ENCODE measurements around the gene SLIT3.
"Not testable (repeated sequence)": the region's sequence is repeated elsewhere in the genome, so short reads cannot be mapped to it uniquely, and the experiment has no call there.

The SLIT3 gene

GRCh38 chr5:169132302-169132660 is 168.7 kb downstream of the SLIT3 start:
- no peak for DNase-seq
- in situ Hi-C loops (cut with HindIII; ENCODE audit: low pct_ligation_motif_present, low pct_unique_long_range_greater_than_20kb, low sequenced_read_pairs): no loop called here

GRCh38 chr5:169131616-169132301 is 169.2 kb downstream of the SLIT3 start:
- in situ Hi-C loops (cut with HindIII; ENCODE audit: low pct_ligation_motif_present, low pct_unique_long_range_greater_than_20kb, low sequenced_read_pairs): no loop called here
- DNase-seq: no peak

DNA sequence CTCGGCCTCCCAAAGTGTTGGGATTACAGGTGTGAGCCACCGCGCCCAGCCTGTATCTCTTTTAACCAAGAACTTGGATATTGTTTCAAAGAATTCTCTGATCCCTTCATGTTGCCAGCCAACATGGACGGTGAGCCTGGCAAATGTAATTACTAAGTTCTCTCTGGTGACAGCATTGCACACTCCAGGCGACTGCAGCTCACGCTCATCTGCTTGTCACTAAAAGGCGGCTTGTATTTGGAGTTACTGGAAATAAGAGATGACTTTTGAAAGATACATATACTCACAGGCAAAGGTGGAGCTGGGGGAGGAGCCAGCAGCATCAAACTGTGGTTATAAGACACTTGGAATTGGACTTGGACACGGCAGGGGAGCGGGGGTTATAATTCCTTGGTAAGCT is 172.3 kb downstream of the SLIT3 start:
- DNase-seq: no peak
- in situ Hi-C loops (cut with HindIII; ENCODE audit: low pct_ligation_motif_present, low pct_unique_long_range_greater_than_20kb, low sequenced_read_pairs): no loop called here

DNA sequence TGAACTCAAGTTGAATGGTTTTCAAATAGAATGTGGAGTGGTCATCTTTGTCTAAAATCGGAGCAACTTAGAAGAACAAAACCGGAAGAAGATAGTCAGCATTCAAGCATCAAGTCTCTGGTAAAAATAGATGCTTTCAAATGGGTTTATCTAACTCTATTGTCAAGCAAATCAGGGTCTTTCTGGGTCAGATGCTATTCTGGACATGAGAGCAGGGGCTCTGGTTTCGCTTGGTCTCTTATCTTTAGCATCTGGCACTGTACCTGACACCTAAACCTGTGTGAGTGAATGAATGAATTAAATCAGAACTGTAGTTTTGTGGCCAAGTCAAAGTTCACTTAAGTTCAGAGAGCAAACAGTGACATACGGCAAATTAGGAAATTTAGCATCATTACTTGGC is 173.5 kb downstream of the SLIT3 start:
- DNase-seq: no peak
- in situ Hi-C loops (cut with HindIII; ENCODE audit: low pct_ligation_motif_present, low pct_unique_long_range_greater_than_20kb, low sequenced_read_pairs): no loop called here

GRCh38 chr5:169126481-169127021 is 174.4 kb downstream of the SLIT3 start:
- in situ Hi-C loops (cut with HindIII; ENCODE audit: low pct_ligation_motif_present, low pct_unique_long_range_greater_than_20kb, low sequenced_read_pairs): no loop called here
- no peak for DNase-seq

DNA sequence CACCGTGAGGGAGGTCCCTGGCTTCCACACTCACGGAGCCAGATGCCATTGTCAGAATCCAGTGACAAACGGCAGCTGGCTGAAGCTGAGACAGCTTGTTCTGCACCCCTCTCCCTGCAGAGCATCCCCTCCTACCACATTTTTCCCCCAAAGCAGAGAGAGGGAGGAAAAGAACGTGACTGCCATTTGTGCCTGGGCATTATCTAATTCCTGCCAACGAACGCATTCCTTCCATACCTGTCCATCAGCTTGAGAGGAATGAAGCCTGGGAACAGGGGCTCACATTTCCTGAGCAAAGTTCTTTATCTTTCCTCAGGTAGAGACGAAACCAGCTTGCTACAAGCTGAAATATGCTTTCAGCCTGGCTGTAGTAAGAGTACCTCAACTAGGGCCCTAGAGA is 175.4 kb downstream of the SLIT3 start:
- in situ Hi-C loops (cut with HindIII; ENCODE audit: low pct_ligation_motif_present, low pct_unique_long_range_greater_than_20kb, low sequenced_read_pairs): no loop called here

DNA sequence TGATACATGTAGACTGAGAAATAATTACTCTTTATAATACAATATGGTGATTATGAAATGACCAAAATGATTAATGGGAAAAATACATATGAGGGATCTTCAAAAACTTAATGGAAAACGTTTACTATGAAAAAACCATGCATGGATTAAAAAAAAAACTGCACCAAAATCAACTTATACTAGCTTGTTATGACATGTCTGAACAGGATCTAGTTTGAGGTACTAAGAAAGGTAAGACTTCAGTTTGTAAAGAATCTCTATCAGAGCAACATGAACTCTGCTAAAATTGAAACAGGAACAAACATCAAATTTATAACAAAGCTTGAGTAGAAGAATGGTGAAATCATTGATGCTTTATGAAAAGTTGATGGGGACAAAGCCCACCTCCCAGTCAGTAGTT is 178.0 kb downstream of the SLIT3 start:
- no peak for DNase-seq
- in situ Hi-C loops (cut with HindIII; ENCODE audit: low pct_ligation_motif_present, low pct_unique_long_range_greater_than_20kb, low sequenced_read_pairs): no loop called here

More for the DNA sequence above, 175.4 kb downstream of the SLIT3 start:
- DNase-seq: no peak

DNA sequence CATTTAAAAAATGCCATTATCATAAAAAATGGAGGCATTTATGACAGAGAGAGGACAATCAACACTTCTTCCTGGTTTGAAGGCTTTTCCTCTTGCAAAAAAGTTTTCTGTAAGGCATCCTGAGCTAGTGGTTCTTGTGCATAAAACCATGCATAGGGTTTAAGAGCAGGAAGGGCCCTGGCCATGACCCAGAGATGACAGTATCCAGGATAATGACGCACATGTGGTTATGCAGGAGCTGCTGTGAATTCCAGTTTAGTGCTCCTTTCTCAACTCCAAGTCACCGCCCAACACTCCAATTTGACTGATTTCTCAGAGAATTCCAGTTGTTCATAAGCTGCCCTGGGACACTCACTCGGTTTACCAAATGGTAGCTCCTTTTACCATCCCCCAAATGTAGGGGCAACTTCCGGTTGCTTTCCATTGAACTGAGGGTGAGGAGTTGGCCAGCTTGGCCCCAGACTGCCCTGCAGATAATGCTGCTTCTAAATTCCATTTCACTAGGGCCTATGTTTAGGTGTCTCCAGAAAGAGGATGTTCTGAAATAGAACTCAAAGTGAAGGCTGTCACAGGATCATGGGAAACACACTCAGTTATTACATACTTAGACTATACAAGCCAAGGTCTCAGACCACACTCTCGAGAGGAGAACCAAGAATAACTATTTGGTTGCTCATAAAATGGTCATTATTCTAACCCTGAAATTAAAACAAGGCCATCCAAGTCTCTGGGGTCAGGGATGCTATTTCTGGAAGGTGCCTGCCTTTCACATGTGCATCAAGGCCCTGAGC is 179.1 kb downstream of the SLIT3 start:
- no peak for DNase-seq
- in situ Hi-C loops (cut with HindIII; ENCODE audit: low pct_ligation_motif_present, low pct_unique_long_range_greater_than_20kb, low sequenced_read_pairs): no loop called here

DNA sequence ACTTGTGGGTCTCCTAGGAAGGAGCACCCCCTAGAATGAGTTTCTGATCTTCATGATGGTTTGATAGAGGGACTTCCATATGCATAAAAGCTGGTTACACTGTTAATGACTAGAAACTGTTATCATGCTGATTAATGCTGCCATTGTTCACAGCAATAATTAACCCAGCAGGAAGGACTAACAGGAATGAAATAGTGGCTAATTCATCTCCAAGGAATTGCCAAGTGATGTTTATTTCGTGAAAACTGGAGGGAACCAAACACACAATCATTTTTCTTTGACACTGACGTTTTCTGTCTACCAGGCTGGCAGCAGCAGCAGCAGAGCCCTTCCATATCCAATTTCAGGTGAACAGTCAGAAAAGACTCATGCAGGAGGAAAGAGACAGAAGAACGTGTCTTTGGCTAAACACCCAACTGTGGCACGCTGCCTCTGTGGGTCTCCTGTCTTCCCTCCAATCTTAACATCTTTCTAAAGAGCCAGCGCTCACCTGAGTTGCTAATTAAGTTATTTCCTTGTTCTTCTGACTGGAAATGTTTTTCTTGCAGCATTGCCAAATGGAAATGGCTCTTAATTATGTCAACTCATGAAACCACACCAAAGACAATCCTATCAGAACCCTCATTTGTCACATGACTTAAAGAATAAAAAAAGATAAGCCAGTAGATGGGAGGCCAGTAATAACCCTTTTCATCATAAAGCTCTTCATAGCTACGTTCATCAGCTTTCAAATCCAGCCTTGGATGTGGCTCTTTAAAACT is 181.5 kb downstream of the SLIT3 start:
- in situ Hi-C loops (cut with HindIII; ENCODE audit: low pct_ligation_motif_present, low pct_unique_long_range_greater_than_20kb, low sequenced_read_pairs): no loop called here
- DNase-seq: no peak

- in situ Hi-C loops (cut with HindIII; ENCODE audit: low pct_ligation_motif_present, low pct_unique_long_range_greater_than_20kb, low sequenced_read_pairs): no loop called here
- no peak for DNase-seq
These were observed 183.9 kb downstream of the SLIT3 start for GRCh38 chr5:169116961-169117461.

GRCh38 chr5:169115461-169116124 is 185.3 kb downstream of the SLIT3 start:
- no peak for DNase-seq
- in situ Hi-C loops (cut with HindIII; ENCODE audit: low pct_ligation_motif_present, low pct_unique_long_range_greater_than_20kb, low sequenced_read_pairs): no loop called here

DNA sequence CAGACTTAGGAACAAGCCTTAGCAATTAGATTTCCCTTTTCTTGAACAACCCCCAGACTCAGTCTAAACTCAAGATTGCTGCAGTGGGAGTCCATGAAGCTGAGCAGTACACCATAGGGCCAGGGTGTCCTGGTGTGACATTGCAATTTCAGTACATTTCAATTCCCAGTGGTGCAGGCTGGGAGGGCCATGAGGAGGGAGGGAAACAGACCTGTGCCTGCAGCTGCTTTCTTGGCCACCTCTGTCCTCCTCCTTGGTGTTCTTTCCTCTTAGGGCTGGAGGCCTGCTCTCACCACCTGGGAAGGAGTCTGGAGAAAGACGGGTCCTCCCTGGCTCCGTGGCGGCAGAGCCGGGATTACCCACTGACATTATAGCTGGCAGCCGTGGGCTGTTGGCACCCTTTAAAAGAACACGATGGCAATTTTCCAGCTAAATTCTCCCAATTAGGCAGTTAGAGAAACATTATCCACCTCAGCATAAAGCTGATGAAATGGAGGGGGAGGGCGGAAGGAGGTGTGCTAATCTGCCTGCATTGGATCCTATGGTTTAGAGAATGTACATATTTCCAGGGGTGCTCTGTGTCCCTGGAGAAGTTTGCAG is 186.4 kb downstream of the SLIT3 start:
- no peak for DNase-seq
- in situ Hi-C loops (cut with HindIII; ENCODE audit: low pct_ligation_motif_present, low pct_unique_long_range_greater_than_20kb, low sequenced_read_pairs): no loop called here

DNA sequence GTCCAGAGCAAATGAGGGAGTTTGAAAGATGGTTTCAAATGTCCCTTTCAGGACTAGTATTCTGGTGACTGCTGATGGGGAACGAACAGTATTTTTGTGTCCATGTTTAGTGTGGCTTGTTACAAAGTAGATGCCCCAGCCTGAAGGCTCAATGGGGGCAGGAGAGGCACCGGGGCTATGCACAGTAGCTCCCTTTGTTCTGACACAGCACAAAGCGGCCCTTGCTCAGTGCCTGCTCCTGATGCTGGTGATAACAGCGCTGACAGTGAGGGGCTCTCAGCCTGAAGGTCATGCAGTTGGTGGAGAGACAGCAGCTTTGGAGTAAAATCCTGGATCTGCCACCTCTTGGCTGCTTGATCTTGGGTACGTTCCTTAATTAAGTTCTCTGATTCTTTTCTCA is 188.9 kb downstream of the SLIT3 start:
- DNase-seq: no peak

GRCh38 chr5:169106911-169107706 is 193.8 kb downstream of the SLIT3 start:
- in situ Hi-C loops (cut with HindIII; ENCODE audit: low pct_ligation_motif_present, low pct_unique_long_range_greater_than_20kb, low sequenced_read_pairs): no loop called here
- DNase-seq: no peak

More for the DNA sequence above, 188.9 kb downstream of the SLIT3 start:
- in situ Hi-C loops (cut with HindIII; ENCODE audit: low pct_ligation_motif_present, low pct_unique_long_range_greater_than_20kb, low sequenced_read_pairs): no loop called here

- DNase-seq; in situ Hi-C loops (cut with HindIII; ENCODE audit: low pct_ligation_motif_present, low pct_unique_long_range_greater_than_20kb, low sequenced_read_pairs): not testable (repeated sequence)
These were observed 195.4 kb downstream of the SLIT3 start for GRCh38 chr5:169105582-169105981.

DNA sequence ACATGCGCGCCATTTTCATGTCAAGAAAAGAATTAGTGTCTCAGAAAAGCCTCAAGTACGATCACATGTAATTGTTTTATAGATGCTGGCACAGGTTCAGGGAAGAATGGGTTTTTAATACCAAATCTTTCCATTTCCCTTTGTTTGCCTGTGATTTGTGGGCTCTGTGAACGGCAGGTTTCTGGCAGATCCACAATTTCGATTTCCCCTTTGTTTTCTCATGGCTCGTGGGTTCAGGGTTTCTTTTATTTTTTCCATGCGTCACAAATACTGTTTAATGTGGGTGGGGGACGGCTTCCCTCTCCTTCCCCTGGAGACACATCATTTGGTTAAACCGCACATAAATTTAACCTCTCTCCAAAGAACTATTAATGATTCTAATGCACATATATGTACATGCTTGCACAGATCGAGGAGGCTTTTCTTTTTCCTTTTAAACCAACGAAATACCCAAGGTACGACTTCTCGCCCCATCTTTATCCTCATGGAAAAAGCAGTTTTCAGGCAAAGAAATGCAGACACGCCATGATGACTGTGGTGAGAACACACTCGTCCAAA is 195.9 kb downstream of the SLIT3 start:
- no peak for DNase-seq
- in situ Hi-C loops (cut with HindIII; ENCODE audit: low pct_ligation_motif_present, low pct_unique_long_range_greater_than_20kb, low sequenced_read_pairs): no loop called here

- DNase-seq: no peak
- in situ Hi-C loops (cut with HindIII; ENCODE audit: low pct_ligation_motif_present, low pct_unique_long_range_greater_than_20kb, low sequenced_read_pairs): no loop called here
These were observed 197.3 kb downstream of the SLIT3 start for GRCh38 chr5:169103586-169104181.
